OCI-LY3 (cell line): Measurements from ENCODE around the gene LPCAT3.

Experiments
- EZH2phosphoT487 ChIP-seq: fragments of 200-600 bp; shearing (Covaris generic); IDR thresholded peaks from 2 replicates; pipeline ENCODE4 v1.6.1; 2018; ENCODE audit warnings: antibody characterized with exemption, mixed run types, low read depth
- TF ChIP-seq, protein P1 (sequence below): fragments of 200-600, 300-600 bp; sonication (generic); IDR thresholded peaks from 2 replicates; pipeline ENCODE4 v1.5.1; 2014; ENCODE audit warnings: antibody characterized with exemption, low read length, low read depth

DNA sequence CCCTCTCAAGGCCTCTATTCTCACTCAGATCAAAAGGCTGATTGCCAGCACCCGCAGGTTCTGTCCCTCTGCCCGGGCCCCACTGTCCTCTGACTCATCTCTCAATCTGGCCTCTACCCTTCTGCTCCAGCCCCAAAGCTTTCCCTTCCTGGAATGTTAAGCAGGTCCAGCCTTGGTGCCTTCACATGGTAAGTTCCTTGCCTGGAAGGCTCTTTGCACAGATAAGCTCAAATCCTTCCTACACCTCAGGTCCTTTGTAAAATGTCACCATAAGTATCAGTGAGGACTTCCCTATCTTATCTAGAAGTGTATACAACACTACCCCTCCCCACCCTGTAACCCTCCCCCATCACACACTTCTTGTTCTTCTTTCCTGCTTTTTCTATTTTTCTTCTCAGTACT lies 22.2 kb downstream of the LPCAT3 start:
- TF ChIP-seq, protein P1, sequence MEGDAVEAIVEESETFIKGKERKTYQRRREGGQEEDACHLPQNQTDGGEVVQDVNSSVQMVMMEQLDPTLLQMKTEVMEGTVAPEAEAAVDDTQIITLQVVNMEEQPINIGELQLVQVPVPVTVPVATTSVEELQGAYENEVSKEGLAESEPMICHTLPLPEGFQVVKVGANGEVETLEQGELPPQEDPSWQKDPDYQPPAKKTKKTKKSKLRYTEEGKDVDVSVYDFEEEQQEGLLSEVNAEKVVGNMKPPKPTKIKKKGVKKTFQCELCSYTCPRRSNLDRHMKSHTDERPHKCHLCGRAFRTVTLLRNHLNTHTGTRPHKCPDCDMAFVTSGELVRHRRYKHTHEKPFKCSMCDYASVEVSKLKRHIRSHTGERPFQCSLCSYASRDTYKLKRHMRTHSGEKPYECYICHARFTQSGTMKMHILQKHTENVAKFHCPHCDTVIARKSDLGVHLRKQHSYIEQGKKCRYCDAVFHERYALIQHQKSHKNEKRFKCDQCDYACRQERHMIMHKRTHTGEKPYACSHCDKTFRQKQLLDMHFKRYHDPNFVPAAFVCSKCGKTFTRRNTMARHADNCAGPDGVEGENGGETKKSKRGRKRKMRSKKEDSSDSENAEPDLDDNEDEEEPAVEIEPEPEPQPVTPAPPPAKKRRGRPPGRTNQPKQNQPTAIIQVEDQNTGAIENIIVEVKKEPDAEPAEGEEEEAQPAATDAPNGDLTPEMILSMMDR, result no peak
- TF ChIP-seq EZH2phosphoT487, result no peak
